Kidney (tissue), 14 donors: ENCODE data around the gene JOSD1. TPM values are rescaled to one million over a fixed set of nuclear protein-coding genes. Genes with fewer than 3 reads are reported as not detected.

Experiments used
- DNase-seq, 5 donors: peaks; one replicate each; pipeline ENCODE4 v3.0.0-alpha.2; 2013 to 2020
- FAIRE-seq: peaks from 2 replicates; lab custom pipeline; 2012; peaks lifted over from hg19 to GRCh38; lab: Jason Lieb, UNC
- H3K27ac ChIP-seq, 2 donors: one replicate each; pipeline ENCODE4 v1.7.0; 2013; ENCODE audit warnings: low read depth in 2 of 2, low read length in 2 of 2, inconsistent platforms in 1 of 2
- H3K27me3 ChIP-seq: one replicate; pipeline ENCODE4 v1.7.1; 2013; ENCODE audit warnings: low read length, inconsistent platforms; ENCODE audit not compliant: control insufficient read depth, insufficient read depth
- H3K36me3 ChIP-seq, 3 donors: one replicate each; pipeline versions ENCODE4 v1.7.0 to v1.7.1; 2013; ENCODE audit warnings: low read length in 3 of 3, control low read depth in 1 of 3, inconsistent platforms in 1 of 3; ENCODE audit not compliant: insufficient read depth in 3 of 3, control insufficient read depth in 2 of 3
- H3K4me1 ChIP-seq, 3 donors: one replicate each; pipeline versions ENCODE4 v1.7.0 to v1.7.1; 2013; ENCODE audit warnings: low read length in 3 of 3, inconsistent platforms in 1 of 3, low read depth in 1 of 3; ENCODE audit not compliant: control insufficient read depth in 2 of 3, insufficient read depth in 2 of 3
- H3K4me3 ChIP-seq, 3 donors: one replicate each; pipeline versions ENCODE4 v1.7.0 to v1.8.1; 2013; ENCODE audit warnings: low read length in 3 of 3, control low read depth in 1 of 3, inconsistent platforms in 1 of 3
- H3K9ac ChIP-seq, 3 donors: one replicate each; pipeline versions ENCODE4 v1.7.0 to v1.7.1; 2013; ENCODE audit warnings: low read length in 3 of 3, control low read depth in 1 of 3, inconsistent platforms in 1 of 3
- H3K9me3 ChIP-seq, 3 donors: one replicate each; pipeline versions ENCODE4 v1.7.0 to v1.7.1; 2013; ENCODE audit warnings: low read length in 3 of 3, control low read depth in 1 of 3, inconsistent platforms in 1 of 3; ENCODE audit not compliant: control insufficient read depth in 2 of 3, insufficient read depth in 1 of 3
- CTCF ChIP-seq: IDR thresholded peaks from 3 replicates; pipeline ENCODE4 v1.5.1; 2012; ENCODE audit warnings: mild to moderate bottlenecking, moderate library complexity, borderline replicate concordance; ENCODE audit not compliant: insufficient read depth; ENCODE audit errors: extremely low read depth
- intact Hi-C: fragments of 100-400 bp; cut with DNase I; formaldehyde crosslinking; loops from one replicate; pipeline ENCODE4 v1.11.1; 2022
- polyA plus RNA-seq: library from polyadenylated mRNA; stranded (reverse); fragments of 350-450 nt; fragmentation: Illumina TruSeq; extraction: RNeasy Lipid Tissue Mini Kit (QIAGEN cat#74804); gene quantifications from one replicate; pipeline ENCODE4 v1.2.3, GENCODE V29; 2014; ENCODE audit warnings: low read depth, low replicate concordance; ENCODE audit not compliant: insufficient read depth
- total RNA-seq: library from RNA; stranded (reverse); fragmentation: NEBNext Ultra II Directional; extraction: Animal tissue kit (Norgen Biotek cat#: 25700); gene quantifications from one replicate; pipeline ENCODE4 v1.2.1, GENCODE V29; 2021
- donor health status: control.
- donor health status: control.
- donor health status: control.
- donor health status: control.
- donor health status: control.
- donor health status: DM: yes; HTN: yes; CAD: no.
- donor health status: Normal renal cell carcinoma (clear cell type).

Gene JOSD1
- total and polyA plus RNA-seq, 2 donors from 2014 or later, result 12.8 to 42.8 TPM

GRCh38 chr22:38715176-38715764, 14.5 kb upstream of the JOSD1 start:
- Histone ChIP-seq H3K36me3 (peaks cover 2 to 19% (median 13%) of the 10 kb centered on the region in 3 donors), H3K4me1 (peaks cover 0 to 12% (median 0%) of the 10 kb centered on the region in 3 donors), H3K4me3 (no peak overlapping the region), H3K27me3 (no peaks in the 10 kb centered on the region), H3K9ac (no peak overlapping the region), H3K27ac (no peak overlapping the region), H3K9me3 (no peaks in the 10 kb centered on the region)
- intact Hi-C loops, result no loop called here
- TF ChIP-seq CTCF, result no peak
- FAIRE-seq (no peak), DNase-seq (peak in 2 of 5 donors; percentile 33 to 34)

GRCh38 chr22:38713921-38714320, 13.2 kb upstream of the JOSD1 start:
- Histone ChIP-seq H3K27me3 (no peaks in the 10 kb centered on the region), H3K36me3 (peaks cover 2 to 19% (median 14%) of the 10 kb centered on the region in 3 donors), H3K27ac (no peak overlapping the region), H3K4me3 (no peak overlapping the region), H3K4me1 (peaks cover 0 to 12% (median 0%) of the 10 kb centered on the region in 3 donors), H3K9ac (no peak overlapping the region), H3K9me3 (no peaks in the 10 kb centered on the region)
- intact Hi-C loops, result no loop called here
- peak in 1 of 5 donors; percentile 30 for DNase-seq
- no peak for FAIRE-seq
- no peak for TF ChIP-seq CTCF

- DNase-seq (peak in 4 of 5 donors; percentile 58 to 78 (median 68)), FAIRE-seq (no peak)
- H3K9me3 ChIP-seq, result no peaks in the 10 kb centered on the region
- H3K4me1 ChIP-seq, result peaks cover 0 to 21% (median 5%) of the 10 kb centered on the region in 3 donors
- no peak overlapping the region for H3K27ac ChIP-seq
- no peak overlapping the region for H3K9ac ChIP-seq
- peaks cover 2 to 14% (median 10%) of the 10 kb centered on the region in 3 donors for H3K36me3 ChIP-seq
- H3K27me3 ChIP-seq, result no peaks in the 10 kb centered on the region
- H3K4me3 ChIP-seq, result no peak overlapping the region
- no peak for TF ChIP-seq CTCF
- intact Hi-C loops, result no loop called here
Observed at GRCh38 chr22:38712486-38713207, 11.9 kb upstream of the JOSD1 start.
